ENCODE data around the gene AGBL1.

DNA sequence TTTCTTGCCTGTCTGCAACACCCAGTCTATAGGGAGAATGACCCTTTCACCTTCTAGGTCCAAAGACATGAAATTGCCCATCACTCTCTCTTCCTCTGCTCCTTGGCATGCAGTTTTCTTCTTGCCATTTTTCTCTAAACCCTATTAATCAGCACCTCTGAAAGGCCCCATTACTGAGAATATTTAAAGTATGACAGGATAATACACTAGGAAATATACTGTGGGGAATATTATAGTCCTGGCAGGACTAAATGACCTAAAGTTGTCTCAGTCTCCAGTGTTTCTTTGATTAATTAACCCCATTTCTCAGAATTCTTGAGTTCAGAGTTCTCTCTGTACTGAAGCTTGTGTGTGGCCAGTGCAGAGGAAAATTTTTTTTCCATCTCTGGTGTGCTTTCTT, 730.7 kb downstream of the AGBL1 start:
- TF ChIP-seq, protein P1, sequence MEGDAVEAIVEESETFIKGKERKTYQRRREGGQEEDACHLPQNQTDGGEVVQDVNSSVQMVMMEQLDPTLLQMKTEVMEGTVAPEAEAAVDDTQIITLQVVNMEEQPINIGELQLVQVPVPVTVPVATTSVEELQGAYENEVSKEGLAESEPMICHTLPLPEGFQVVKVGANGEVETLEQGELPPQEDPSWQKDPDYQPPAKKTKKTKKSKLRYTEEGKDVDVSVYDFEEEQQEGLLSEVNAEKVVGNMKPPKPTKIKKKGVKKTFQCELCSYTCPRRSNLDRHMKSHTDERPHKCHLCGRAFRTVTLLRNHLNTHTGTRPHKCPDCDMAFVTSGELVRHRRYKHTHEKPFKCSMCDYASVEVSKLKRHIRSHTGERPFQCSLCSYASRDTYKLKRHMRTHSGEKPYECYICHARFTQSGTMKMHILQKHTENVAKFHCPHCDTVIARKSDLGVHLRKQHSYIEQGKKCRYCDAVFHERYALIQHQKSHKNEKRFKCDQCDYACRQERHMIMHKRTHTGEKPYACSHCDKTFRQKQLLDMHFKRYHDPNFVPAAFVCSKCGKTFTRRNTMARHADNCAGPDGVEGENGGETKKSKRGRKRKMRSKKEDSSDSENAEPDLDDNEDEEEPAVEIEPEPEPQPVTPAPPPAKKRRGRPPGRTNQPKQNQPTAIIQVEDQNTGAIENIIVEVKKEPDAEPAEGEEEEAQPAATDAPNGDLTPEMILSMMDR (conservative IDR thresholded peaks at IDR 0.05), result no peak
- no peak for TF ChIP-seq EZH2 (IDR thresholded peaks at IDR 0.05; ENCODE audit: low read depth)

Data from PC-9 (cell line).